IMR-90 (cell line): ENCODE data around the gene MTA2. TPM values are rescaled to one million over a fixed set of nuclear protein-coding genes. Genes with fewer than 3 reads are reported as not detected.
A peak's percentile ranks its signal among the peaks of the same experiment; 100 is the strongest.

Source experiments
- ATAC-seq: fragments of 200-7000 bp; cut with Tn5 transposase; 2 replicates; pipeline ENCODE4 v1.9.1; 2020; ENCODE audit warnings: low read depth, mild to moderate bottlenecking, moderate library complexity
- BruUV-seq: library from RNA; stranded (reverse); fragments of 400-500 nt; replicated peaks from 2 replicates; lab custom pipeline; 2021; lab: Mats Ljungman, UMichigan
- CTCF ChIA-PET: fragments of 300-600 bp; formaldehyde crosslinking; extraction: SDS; loops from one replicate; lab custom pipeline; 2021; ENCODE audit warnings: antibody characterized with exemption; lab: Yijun Ruan, JAX
- POLR2A ChIA-PET: fragments of 300-600 bp; sonication (Branson Sonifier 250); formaldehyde crosslinking; loops from one replicate; lab custom pipeline; 2022; ENCODE audit warnings: antibody characterized with exemption; ENCODE audit not compliant: unreplicated experiment; lab: Charles Lee
- DNase-seq: peaks from one replicate; pipeline ENCODE4 v3.0.0; 2013
- H2AFZ ChIP-seq: replicated peaks from 2 replicates; pipeline ENCODE3; 2013; ENCODE audit warnings: low read length, mild to moderate bottlenecking; ENCODE audit not compliant: poor library complexity
- H2AK5ac ChIP-seq: 2 replicates; pipeline ENCODE4 v1.6.1; 2013; ENCODE audit warnings: low read depth, low read length, inconsistent platforms
- H2AK9ac ChIP-seq: replicated peaks from 2 replicates; pipeline ENCODE3; 2013; ENCODE audit warnings: mild to moderate bottlenecking, low read depth, low read length, moderate library complexity; ENCODE audit not compliant: poor library complexity
- H2BK120ac ChIP-seq: 2 replicates; pipeline ENCODE4 v1.6.1; 2013; ENCODE audit warnings: low read depth, low read length, inconsistent platforms
- H2BK15ac ChIP-seq: 3 replicates; pipeline ENCODE4 v1.6.1; 2013; ENCODE audit warnings: low read depth, low read length, inconsistent platforms
- H2BK20ac ChIP-seq: 2 replicates; pipeline ENCODE4 v1.6.1; 2013; ENCODE audit warnings: low read depth, mild to moderate bottlenecking, inconsistent platforms, low read length, moderate library complexity
- H2BK5ac ChIP-seq: 2 replicates; pipeline ENCODE4 v1.6.1; 2013; ENCODE audit warnings: mild to moderate bottlenecking, low read depth, low read length, inconsistent platforms; ENCODE audit not compliant: poor library complexity, severe bottlenecking
- H3K14ac ChIP-seq: replicated peaks from 2 replicates; pipeline ENCODE4 v1.6.1; 2013; ENCODE audit warnings: low read depth, low read length, inconsistent platforms
- H3K18ac ChIP-seq: 2 replicates; pipeline ENCODE4 v1.6.1; 2013; ENCODE audit warnings: low read depth, low read length, control low read depth
- H3K23ac ChIP-seq: 2 replicates; pipeline ENCODE4 v1.6.1; 2013; ENCODE audit warnings: low read depth, low read length, inconsistent platforms
- H3K27ac ChIP-seq: 2 replicates; pipeline ENCODE4 v1.5.1; 2013; ENCODE audit warnings: mild to moderate bottlenecking, control low read depth, low read length; ENCODE audit not compliant: insufficient read depth
- H3K27me3 ChIP-seq: 2 replicates; pipeline ENCODE4 v1.6.1; 2013; ENCODE audit warnings: low read length; ENCODE audit not compliant: control insufficient read depth, insufficient read depth
- H3K36me3 ChIP-seq: 2 replicates; pipeline ENCODE4 v1.6.1; 2013; ENCODE audit warnings: low read length, mixed read lengths; ENCODE audit not compliant: control insufficient read depth, insufficient read depth
- H3K4ac ChIP-seq: 2 replicates; pipeline ENCODE4 v1.6.1; 2013; ENCODE audit warnings: low read depth, low read length, inconsistent platforms
- H3K4me1 ChIP-seq: 2 replicates; pipeline ENCODE4 v1.6.1; 2013; ENCODE audit warnings: low read length, mixed read lengths; ENCODE audit not compliant: control insufficient read depth, insufficient read depth
- H3K4me2 ChIP-seq: 2 replicates; pipeline ENCODE4 v1.6.1; 2013; ENCODE audit warnings: low read depth, mild to moderate bottlenecking, control low read depth, low read length, moderate library complexity
- H3K4me3 ChIP-seq: 2 replicates; pipeline ENCODE4 v1.5.1; 2013; ENCODE audit warnings: low read depth, mild to moderate bottlenecking, control low read depth, low read length, moderate library complexity; ENCODE audit not compliant: insufficient read depth
- H3K56ac ChIP-seq: 2 replicates; pipeline ENCODE4 v1.6.1; 2013; ENCODE audit warnings: low read length, inconsistent platforms; ENCODE audit not compliant: insufficient read depth; ENCODE audit errors: extremely low read depth
- H3K79me1 ChIP-seq, 2 experiments: 2 replicates each; pipeline ENCODE4 v1.6.1; 2013; ENCODE audit warnings: low read length in 2 of 2, inconsistent platforms in 1 of 2, low read depth in 1 of 2
- H3K9ac ChIP-seq: 2 replicates; pipeline ENCODE4 v1.6.1; 2013; ENCODE audit warnings: low read depth, low read length, control low read depth
- H3K9me1 ChIP-seq: 2 replicates; pipeline ENCODE4 v1.6.1; 2013; ENCODE audit warnings: low read length, inconsistent platforms; ENCODE audit not compliant: insufficient read depth
- H3K9me3 ChIP-seq: 2 replicates; pipeline ENCODE4 v1.6.1; 2013; ENCODE audit warnings: low read length; ENCODE audit not compliant: control insufficient read depth, insufficient read depth
- H4K20me1 ChIP-seq: 2 replicates; pipeline ENCODE4 v1.6.1; 2013; ENCODE audit warnings: low read length, inconsistent platforms; ENCODE audit not compliant: insufficient read depth
- H4K5ac ChIP-seq: 2 replicates; pipeline ENCODE4 v1.6.1; 2013; ENCODE audit warnings: mild to moderate bottlenecking, low read depth, low read length, control low read depth
- H4K8ac ChIP-seq, 2 experiments: 2 replicates each; pipeline ENCODE4 v1.6.1; 2013; ENCODE audit warnings: low read depth in 2 of 2, low read length in 2 of 2, control low read depth in 1 of 2, inconsistent platforms in 1 of 2
- H4K91ac ChIP-seq: 2 replicates; pipeline ENCODE4 v1.6.1; 2013; ENCODE audit warnings: low read depth, low read length, inconsistent platforms; ENCODE audit not compliant: insufficient read depth
- BHLHE40 ChIP-seq: fragments of 150-350 bp; IDR thresholded peaks from 2 replicates; pipeline ENCODE4 v1.6.1; 2016; ENCODE audit warnings: mild to moderate bottlenecking, low read depth, low read length
- CEBPB ChIP-seq: IDR thresholded peaks from 2 replicates; pipeline ENCODE4 v1.6.1; 2012; ENCODE audit warnings: low read depth, low read length, improper control_type of control experiment
- ELK1 ChIP-seq: fragments of 150-350 bp; IDR thresholded peaks from 2 replicates; pipeline ENCODE4 v1.6.1; 2016; ENCODE audit warnings: low read depth, mild to moderate bottlenecking, low read length, moderate library complexity, borderline replicate concordance
- FOS ChIP-seq: fragments of 150-350 bp; IDR thresholded peaks from 2 replicates; pipeline ENCODE4 v1.6.1; 2016; ENCODE audit warnings: low read depth, low read length
- MAFK ChIP-seq: IDR thresholded peaks from 2 replicates; pipeline ENCODE4 v1.6.1; 2012; ENCODE audit warnings: low read depth, low read length, improper control_type of control experiment
- NFE2L2 ChIP-seq: fragments of 150-350 bp; IDR thresholded peaks from 2 replicates; pipeline ENCODE4 v1.6.1; 2016; ENCODE audit warnings: low read depth, mild to moderate bottlenecking, low read length
- RAD21 ChIP-seq: IDR thresholded peaks from 2 replicates; pipeline ENCODE4 v1.6.1; 2012; ENCODE audit warnings: low read length, improper control_type of control experiment
- RCOR1 ChIP-seq: IDR thresholded peaks from 2 replicates; pipeline ENCODE4 v1.6.1; 2012; ENCODE audit warnings: mild to moderate bottlenecking, low read length, improper control_type of control experiment; ENCODE audit not compliant: insufficient replicate concordance
- RFX5 ChIP-seq: IDR thresholded peaks from 2 replicates; pipeline ENCODE4 v1.8.0; 2012; ENCODE audit warnings: low read depth, mild to moderate bottlenecking, low read length, moderate library complexity
- SMC3 ChIP-seq: fragments of 150-350 bp; IDR thresholded peaks from 2 replicates; pipeline ENCODE4 v1.6.1; 2016; ENCODE audit warnings: low read depth, mild to moderate bottlenecking, antibody characterized with exemption, low read length, moderate library complexity
- WGBS, 2 experiments: methylation state at CpG; one replicate each; pipeline versions ENCODE4 v1.1.5 to v1.1.7; 2013; ENCODE audit warnings: missing lambda C conversion rate in 2 of 2; ENCODE audit not compliant: insufficient read length in 1 of 2; ENCODE audit errors: extremely low coverage in 2 of 2; 5-methylcytosine and 5-hydroxymethylcytosine counted together
- dilution Hi-C: fragments of 300-500 bp; cut with HindIII; formaldehyde crosslinking; loops from one replicate; pipeline ENCODE4 v1.14.3; 2018; ENCODE audit warnings: low sequenced_read_pairs; ENCODE audit not compliant: unreplicated experiment
- in situ Hi-C: fragments of 300-500 bp; cut with MboI; formaldehyde crosslinking; loops from 3 replicates; pipeline ENCODE4 v1.14.3; 2019; ENCODE audit warnings: low sequenced_read_pairs, inconsistent platforms, mixed read lengths
- intact Hi-C: fragments of 100-400 bp; cut with micrococcal nuclease; formaldehyde crosslinking; loops from 2 replicates; pipeline ENCODE4 v1.10.0; 2022
- polyA plus RNA-seq, 3 experiments: library from polyadenylated mRNA; depleted of rRNA; stranded (reverse); fragments of >200 nt; gene quantifications; 2 replicates each; pipeline ENCODE4 v1.2.3, GENCODE V29; 2012; ENCODE audit warnings: low replicate concordance in 1 of 3
- total RNA-seq: library from RNA; depleted of rRNA; stranded (reverse); fragments of >200 nt; gene quantifications from 2 replicates; pipeline ENCODE4 v1.2.3, GENCODE V29; 2012
- TF ChIP-seq, protein P1 (sequence below): conservative IDR thresholded peaks from 2 replicates; pipeline ENCODE4 v1.5.1; 2012; ENCODE audit warnings: mild to moderate bottlenecking, low read depth, low read length, improper control_type of control experiment
- TF ChIP-seq, protein P2 (sequence below): fragments of 150-350 bp; IDR thresholded peaks from 2 replicates; pipeline ENCODE4 v1.6.1; 2017; ENCODE audit warnings: mild to moderate bottlenecking, antibody characterized with exemption, low read length, low read depth

The MTA2 gene
- total and polyA plus RNA-seq, 2 of the 4 experiments (the other 2 are of a cell fraction): 34.8 to 136 TPM

GRCh38 chr11:62595124-62595523, 6.5 kb downstream of the MTA2 start (continued):
- no peak for TF ChIP-seq NFE2L2
- no peak for TF ChIP-seq BHLHE40
- TF ChIP-seq RFX5: no peak
- TF ChIP-seq RCOR1: no peak

GRCh38 chr11:62593434-62594044, 8.1 kb downstream of the MTA2 start:
- Histone ChIP-seq H4K91ac (no peak overlapping the region), H4K5ac (no peak overlapping the region), H3K4ac (no peak overlapping the region), H2AK5ac (0 out of 2 replicates have a peak overlapping the region, but pooled peaks have one; percentile 2), H3K9me3 (no peaks in the 10 kb centered on the region), H3K27ac (no peak overlapping the region), H3K14ac (no peak overlapping the region), H2BK20ac (no peak overlapping the region), H2BK15ac (no peak overlapping the region), H3K79me1 (peaks cover 24 to 51% of the 10 kb centered on the region in 2 experiments), H4K20me1 (peaks cover 7% of the 10 kb centered on the region; the same call in 1 of the 2 replicates), H2BK5ac (no peak overlapping the region), H2AFZ (no peak overlapping the region), H4K8ac (no peak overlapping the region), H3K4me1 (peaks cover 6% of the 10 kb centered on the region), H3K9ac (no peak overlapping the region), H3K4me2 (no peak overlapping the region), H2AK9ac (no peak overlapping the region), H3K36me3 (peaks cover 51% of the 10 kb centered on the region), H2BK120ac (no peak overlapping the region), H3K56ac (no peak overlapping the region), H3K18ac (no peak overlapping the region), H3K4me3 (no peak overlapping the region), H3K23ac (no peak overlapping the region), H3K9me1 (0 out of 2 replicates have a peak, but pooled peaks cover 4% of the 10 kb centered on the region), H3K27me3 (no peaks in the 10 kb centered on the region)
- ChIA-PET CTCF (interaction anchor here (0.6 kb wide), 2 partner anchors 86 to 263 kb away, joined by 3 read pairs; no protein-coding TSS in a partner anchor), POLR2A (interaction anchor here (0.5 kb wide), 1 partner anchor 29 kb away, joined by 5 read pairs; no protein-coding TSS in a partner anchor)
- in situ Hi-C loops: no loop called here
- no peak; the same call in 1 of the 2 replicates for ATAC-seq
- dilution Hi-C loops: no loop called here
- intact Hi-C loops: loop anchor here (10.0 kb wide), 1 partner anchor 101 kb away; no protein-coding TSS in a partner anchor
- peak; percentile 70 for DNase-seq
- 83% methylated on average over 2 of the region's 13 CpGs; no CpG with 5 or more reads in 1 of the 2 experiments for WGBS, 2 experiments
- no TSS peak for BruUV-seq
- TF ChIP-seq SMC3 (peak; percentile 43), FOS (no peak), MAFK (no peak), RAD21 (peak; percentile 44), CEBPB (no peak), ELK1 (no peak), BHLHE40 (no peak), RFX5 (no peak)
- TF ChIP-seq, protein P1, sequence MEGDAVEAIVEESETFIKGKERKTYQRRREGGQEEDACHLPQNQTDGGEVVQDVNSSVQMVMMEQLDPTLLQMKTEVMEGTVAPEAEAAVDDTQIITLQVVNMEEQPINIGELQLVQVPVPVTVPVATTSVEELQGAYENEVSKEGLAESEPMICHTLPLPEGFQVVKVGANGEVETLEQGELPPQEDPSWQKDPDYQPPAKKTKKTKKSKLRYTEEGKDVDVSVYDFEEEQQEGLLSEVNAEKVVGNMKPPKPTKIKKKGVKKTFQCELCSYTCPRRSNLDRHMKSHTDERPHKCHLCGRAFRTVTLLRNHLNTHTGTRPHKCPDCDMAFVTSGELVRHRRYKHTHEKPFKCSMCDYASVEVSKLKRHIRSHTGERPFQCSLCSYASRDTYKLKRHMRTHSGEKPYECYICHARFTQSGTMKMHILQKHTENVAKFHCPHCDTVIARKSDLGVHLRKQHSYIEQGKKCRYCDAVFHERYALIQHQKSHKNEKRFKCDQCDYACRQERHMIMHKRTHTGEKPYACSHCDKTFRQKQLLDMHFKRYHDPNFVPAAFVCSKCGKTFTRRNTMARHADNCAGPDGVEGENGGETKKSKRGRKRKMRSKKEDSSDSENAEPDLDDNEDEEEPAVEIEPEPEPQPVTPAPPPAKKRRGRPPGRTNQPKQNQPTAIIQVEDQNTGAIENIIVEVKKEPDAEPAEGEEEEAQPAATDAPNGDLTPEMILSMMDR: peak; percentile 59
- TF ChIP-seq, protein P2, sequence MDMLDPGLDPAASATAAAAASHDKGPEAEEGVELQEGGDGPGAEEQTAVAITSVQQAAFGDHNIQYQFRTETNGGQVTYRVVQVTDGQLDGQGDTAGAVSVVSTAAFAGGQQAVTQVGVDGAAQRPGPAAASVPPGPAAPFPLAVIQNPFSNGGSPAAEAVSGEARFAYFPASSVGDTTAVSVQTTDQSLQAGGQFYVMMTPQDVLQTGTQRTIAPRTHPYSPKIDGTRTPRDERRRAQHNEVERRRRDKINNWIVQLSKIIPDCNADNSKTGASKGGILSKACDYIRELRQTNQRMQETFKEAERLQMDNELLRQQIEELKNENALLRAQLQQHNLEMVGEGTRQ: no peak
